Measurements from ENCODE around the gene PAOX.
"Not testable (repeated sequence)": the region's sequence is repeated elsewhere in the genome, so short reads cannot be mapped to it uniquely, and the experiment has no call there.

The PAOX gene

DNA sequence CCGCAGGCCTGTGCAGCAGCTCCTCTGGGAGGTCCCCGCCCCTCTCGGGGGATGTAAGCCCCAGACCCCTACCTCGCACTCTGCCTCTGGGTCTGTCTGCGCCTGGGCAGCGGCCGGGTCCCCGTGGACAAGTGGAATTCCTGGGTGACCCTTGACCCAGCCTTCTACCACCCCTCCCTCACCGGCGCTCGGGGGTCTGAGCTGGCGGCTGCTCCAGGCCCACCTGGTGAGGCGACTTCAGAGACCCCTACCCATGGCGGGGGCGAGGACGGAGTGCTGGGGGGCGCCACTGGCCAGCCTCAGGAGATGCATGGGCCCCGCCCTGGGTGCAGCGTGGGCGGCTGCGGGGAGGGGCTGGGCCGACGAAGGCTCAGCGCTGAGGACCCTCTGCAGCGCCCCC is 53.7 kb downstream of the PAOX start:
- DNase-seq = not testable (repeated sequence)

DNA sequence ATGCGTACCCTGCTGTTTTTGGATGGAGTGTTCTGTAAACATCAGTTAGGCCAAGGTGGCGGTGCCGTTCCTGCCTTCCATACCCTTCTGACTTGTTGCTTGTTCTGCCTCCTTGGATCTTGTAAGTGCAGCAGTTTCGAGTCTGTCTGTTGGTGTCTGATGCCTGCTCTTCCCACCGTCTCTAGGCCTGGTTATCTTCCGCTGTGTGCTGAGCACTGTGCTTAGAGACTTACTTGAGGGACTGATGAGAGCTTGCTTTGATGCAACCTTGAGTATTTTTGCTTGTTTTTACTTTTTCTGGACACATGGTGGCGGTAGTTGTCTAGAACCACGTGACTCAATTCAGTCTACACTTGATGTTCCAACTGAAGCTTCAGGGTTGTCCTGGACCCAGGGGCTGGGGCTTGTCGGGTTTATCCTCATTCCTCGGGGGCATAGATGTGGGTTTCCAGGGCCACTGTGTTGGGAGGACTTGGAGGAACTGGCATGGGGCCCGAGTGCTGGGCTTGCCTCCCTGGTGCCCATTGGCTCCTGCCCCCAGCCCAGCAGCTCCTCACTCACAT is 59.7 kb downstream of the PAOX start:
- no peak for DNase-seq

GRCh38 chr10:133439517-133440461 is 60.7 kb downstream of the PAOX start:
- DNase-seq = no peak

DNA sequence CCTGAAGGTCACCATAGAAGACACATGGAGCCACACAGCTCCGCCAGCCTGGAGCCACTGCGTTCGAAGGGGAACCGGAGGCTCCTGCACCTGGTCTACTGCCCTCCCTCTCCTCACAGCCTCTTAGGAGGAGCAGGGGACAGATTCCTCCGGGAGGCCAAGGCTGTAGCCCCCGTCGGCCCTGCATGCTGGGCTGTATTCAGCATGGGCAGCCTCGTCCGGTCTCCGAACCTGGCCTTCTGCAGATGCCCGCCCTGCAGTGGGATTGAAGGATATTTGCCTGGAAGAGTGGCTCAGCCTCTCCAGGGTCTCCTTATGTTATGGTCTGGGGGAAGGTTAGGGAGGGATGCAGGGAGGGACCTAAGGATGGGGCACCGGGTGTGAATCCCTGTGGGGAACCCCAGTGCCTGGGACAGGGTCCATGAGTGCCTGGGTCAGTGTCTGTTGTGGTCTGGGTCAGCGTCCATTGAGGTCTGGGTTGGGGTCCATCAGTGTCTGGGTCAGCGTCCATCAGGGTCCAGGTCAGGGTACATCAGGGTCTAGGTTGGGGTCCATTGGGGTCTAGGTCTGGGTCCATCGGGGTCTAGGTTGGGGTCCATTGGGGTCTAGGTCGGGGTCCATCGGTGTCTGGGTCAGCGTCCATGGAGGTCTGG is 61.7 kb downstream of the PAOX start:
- no peak for DNase-seq
